ENCODE results near the gene RASA1. TPM values are rescaled to one million over a fixed set of nuclear protein-coding genes. Genes with fewer than 3 reads are reported as not detected.
"Not testable (repeated sequence)": the region's sequence is repeated elsewhere in the genome, so short reads cannot be mapped to it uniquely, and the experiment has no call there.

The RASA1 gene
- total RNA-seq, 1 donor from 2014 or later = 53.8 TPM

GRCh38 chr5:87282269-87282668, 14.6 kb downstream of the RASA1 start:
- no peak for DNase-seq (ENCODE audit: low read depth)

GRCh38 chr5:87287266-87287665, 19.6 kb downstream of the RASA1 start:
- not testable (repeated sequence) for DNase-seq (ENCODE audit: low read depth)

- DNase-seq (ENCODE audit: low read depth) = no peak
These were observed 31.1 kb downstream of the RASA1 start for GRCh38 chr5:87298692-87299362.

GRCh38 chr5:87300176-87300575, 32.5 kb downstream of the RASA1 start:
- DNase-seq (ENCODE audit: low read depth) = no peak

GRCh38 chr5:87300744-87301143, 33.1 kb downstream of the RASA1 start:
- peak; percentile 95 for DNase-seq (ENCODE audit: low read depth)

DNA sequence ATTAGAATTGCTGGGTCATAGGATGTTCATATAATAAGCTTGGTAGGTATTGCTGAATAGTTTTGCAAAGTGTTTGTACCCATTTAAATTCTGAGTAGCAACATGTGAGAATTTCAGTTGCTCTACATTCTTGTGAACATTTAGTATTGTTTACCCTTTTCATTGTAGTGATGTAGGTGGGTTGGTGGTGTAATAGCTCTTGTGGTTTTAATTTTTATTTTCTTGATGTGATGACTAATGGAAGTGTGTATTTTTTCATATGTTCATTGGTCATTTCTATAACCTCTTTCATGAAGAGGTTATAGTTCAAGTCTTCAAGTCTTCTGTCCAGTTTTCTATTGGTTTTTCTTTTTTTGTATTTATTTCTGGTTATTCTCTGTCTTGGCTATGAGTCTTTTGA, 34.4 kb downstream of the RASA1 start:
- DNase-seq (ENCODE audit: low read depth) = peak; percentile 61

DNA sequence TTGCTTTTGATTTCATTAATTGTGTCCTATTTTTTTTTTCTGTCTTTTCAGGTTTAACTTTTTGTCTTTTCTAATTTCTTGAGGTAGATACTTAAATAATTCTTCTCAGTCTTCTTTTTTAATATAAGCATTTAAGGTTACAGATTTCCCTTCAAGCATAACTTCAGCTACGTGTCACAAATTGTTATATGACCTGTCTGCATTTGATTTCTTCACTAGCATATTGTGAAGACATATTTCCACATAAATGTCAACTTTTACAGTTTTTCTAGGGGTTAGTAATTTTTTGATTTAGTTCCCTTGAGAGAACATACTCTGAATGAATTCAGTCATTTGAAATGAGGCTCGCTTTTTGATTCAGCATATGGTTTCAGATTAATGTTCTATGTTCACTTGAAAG, 35.6 kb downstream of the RASA1 start:
- DNase-seq (ENCODE audit: low read depth) = no peak

DNA sequence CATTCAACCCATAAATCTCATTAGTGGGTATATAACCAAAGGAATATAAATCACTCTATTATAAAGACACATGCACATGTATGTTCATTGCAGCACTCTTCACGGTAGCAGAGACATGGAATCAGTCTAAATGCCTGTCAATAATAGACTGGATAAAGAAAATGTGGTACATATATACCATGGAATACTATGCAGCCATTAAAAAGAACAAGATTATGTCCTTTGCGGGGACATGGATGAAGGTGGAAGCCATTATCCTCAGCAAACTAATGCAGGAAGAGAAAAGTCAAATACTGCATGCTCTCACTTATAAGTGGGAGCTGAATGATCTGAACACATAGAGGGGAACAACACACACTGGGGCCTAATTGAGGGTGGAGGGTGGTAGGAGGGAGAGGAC, 38.4 kb downstream of the RASA1 start:
- not testable (repeated sequence) for DNase-seq (ENCODE audit: low read depth)

GRCh38 chr5:87307796-87308423, 40.2 kb downstream of the RASA1 start:
- DNase-seq (ENCODE audit: low read depth) = no peak

DNA sequence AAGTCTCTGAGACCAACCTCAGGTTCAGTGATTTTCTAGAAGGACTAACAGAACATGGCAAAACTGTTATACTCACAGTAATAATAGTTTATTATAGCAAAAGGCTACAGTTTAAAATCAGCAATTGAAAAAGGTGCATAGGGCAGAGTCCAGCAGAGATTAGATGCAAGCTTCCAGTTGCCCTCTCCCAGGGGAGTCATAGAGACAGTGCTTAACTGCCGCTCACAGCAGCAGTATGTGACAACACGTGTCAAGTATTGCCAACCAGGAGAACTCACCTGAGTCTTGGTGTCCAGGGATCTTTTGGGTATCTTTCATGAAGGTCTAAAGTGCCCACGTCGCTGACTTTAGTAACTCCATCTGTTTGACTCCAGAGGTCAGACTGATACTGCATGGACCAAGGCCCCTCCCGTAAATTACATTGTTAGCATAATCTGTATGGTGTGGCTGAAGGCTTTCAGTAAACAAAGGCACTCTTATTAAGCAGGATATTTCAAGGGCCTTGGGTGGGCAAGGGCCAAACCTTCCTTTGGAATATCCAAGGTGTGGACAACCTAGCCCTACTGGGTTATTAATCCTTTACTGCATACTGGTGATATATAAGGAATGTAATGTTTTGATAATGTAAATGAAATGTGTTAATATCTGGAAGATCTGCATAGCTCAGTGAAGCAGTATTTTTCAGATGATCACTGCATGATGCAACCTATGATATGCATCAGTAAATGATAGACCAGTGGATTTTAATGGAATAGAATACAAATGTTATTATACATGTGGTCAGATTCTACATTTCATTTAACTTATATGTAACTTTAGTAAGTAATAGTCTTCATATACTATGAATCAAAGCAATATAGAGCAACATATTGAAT, 44.0 kb downstream of the RASA1 start:
- no peak for DNase-seq (ENCODE audit: low read depth)

DNA sequence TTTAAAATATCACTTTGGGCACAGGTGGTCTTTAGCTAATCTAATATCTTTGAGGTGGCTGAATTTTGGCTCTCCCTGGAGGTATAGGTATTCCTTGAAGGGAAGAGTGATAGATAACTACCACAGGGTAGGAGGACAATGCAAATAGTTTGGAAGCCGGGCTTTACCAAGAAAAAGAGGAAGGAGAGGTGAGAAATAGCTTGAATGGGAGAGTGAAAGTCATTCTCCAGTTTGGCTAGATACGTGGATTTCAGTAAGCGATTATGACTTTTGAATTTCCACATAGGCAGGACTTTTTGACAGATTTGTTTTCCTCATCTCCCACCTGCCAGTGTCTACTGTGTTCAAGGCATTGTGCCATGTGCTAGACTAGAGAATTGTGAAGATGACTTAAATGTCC, 45.5 kb downstream of the RASA1 start:
- DNase-seq (ENCODE audit: low read depth) = no peak

- no peak for DNase-seq (ENCODE audit: low read depth)
These were observed 51.8 kb downstream of the RASA1 start for GRCh38 chr5:87319469-87319868.

- DNase-seq (ENCODE audit: low read depth) = no peak
These were observed 53.9 kb downstream of the RASA1 start for GRCh38 chr5:87321605-87322004.

DNA sequence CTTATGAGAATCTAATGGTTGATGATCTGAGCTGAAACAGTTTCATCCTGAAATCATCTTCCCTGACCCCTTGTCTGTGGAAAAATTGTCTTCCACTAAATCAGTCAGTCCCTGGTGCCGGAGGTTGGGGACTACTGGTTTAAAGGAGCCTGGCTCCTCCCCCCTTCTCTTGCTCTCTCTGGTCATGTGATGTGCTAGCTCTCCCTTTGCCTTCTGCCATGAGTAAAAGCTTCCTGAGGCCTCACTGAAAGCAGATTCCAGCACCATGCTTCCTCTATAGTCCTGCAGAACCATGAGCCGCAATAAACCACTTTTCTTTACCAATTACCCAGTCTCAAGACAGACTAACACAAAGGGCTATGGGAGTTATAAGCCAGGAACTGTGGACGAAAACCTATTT, 54.7 kb downstream of the RASA1 start:
- DNase-seq (ENCODE audit: low read depth) = no peak

DNA sequence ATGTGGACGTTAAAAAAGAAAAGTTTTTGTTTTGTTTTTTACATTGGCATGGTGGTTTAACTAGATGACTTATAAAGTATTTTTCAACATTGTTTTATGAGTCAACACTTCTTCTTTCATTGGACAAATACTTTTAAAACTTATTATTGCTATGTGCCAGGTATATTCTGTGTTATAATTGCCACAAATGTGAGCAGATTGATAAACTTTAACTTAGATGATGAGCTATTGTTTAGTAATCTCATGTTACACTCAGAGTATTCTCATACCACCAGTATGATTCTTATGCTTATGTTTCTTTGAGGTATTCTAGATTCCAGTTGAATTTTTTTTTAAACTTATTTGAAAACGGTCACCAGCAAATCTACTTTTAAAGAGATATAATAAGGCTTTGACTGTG, 60.3 kb downstream of the RASA1 start:
- peak; percentile 45 for DNase-seq (ENCODE audit: low read depth)

- no peak for DNase-seq (ENCODE audit: low read depth)
These were observed 61.4 kb downstream of the RASA1 start for GRCh38 chr5:87329114-87329513.

DNA sequence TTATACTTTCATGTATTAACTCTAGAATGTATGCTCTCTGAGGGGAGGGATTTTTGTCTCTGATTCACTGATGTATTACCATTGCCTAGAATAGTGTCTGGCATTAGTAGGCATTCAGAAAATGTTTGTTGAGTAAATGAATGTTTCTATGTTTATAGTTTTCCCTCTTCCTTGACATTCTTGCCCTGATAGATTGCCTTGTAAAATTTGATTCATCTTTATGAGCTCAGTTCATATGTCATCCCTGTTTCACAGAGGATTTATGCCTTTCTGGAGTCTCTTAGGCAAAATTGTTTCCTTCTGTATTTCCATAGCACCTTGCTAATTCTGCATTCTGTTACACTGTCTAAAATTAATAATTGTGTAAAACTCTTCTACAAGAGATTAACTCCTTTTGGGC, 72.3 kb downstream of the RASA1 start:
- no peak for DNase-seq (ENCODE audit: low read depth)

DNA sequence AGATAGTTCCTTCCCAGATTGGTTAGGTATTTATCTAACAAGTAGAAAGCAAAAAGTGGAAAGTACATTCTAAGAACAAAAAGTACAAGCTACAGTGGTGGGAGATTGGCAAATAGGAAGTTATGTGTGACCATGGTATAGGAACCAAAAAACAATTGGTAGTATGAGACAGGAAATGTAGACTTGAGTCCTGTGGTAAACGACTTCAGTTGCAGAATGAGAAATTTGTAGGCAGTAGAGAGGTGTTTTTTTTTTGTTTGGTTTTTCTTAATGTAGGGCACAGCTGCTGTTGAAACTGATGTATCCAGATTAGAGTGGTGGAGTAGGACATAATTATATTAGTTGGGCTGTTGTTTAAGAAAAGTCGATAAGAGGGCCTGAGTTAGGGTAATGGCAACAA, 73.0 kb downstream of the RASA1 start:
- DNase-seq (ENCODE audit: low read depth) = no peak

DNA sequence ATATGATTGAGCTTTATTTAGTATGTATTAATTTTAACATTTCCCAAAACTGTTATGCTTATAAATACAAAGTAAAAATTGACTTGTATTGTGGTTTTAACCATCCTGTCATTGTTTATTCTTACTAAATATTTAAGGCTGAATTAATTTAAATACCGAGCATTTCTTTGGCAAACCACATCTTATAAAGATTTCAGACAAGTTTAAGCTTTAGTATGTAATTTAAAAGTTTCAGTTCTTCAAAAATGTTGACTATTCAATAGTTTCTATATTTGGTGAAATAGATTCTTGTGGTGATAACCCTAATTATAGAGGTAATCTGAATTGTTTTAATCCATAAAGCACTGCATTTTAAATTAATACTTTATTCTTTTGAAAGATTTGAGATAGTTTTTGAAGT, 79.6 kb downstream of the RASA1 start:
- DNase-seq (ENCODE audit: low read depth) = no peak

- DNase-seq (ENCODE audit: low read depth) = peak; percentile 57
These were observed 80.2 kb downstream of the RASA1 start for GRCh38 chr5:87347841-87348240.

- peak; percentile 80 for DNase-seq (ENCODE audit: low read depth)
These were observed 86.8 kb downstream of the RASA1 start for GRCh38 chr5:87354496-87354895.

DNA sequence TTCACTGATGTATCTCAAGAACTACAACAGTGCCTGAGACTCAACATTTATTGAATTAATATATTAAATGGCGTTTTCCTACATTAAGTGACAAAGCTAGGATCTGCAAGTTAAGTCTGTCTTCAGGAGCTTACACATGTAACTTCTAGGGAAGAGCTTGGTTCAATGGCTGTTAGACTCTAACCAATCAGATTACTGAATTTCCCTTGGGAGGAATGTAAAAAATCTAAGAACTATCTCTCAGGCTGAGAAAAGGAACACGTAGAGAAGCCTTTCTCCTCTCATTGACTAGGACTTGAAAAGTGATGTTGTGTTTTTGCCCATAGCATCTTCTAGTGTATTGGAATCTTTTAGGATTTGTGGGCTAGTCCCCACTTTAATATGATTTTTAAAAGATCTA, 91.4 kb downstream of the RASA1 start:
- no peak for DNase-seq (ENCODE audit: low read depth)

- DNase-seq (ENCODE audit: low read depth) = no peak
These were observed 92.4 kb downstream of the RASA1 start for GRCh38 chr5:87360132-87360531.
